ENCODE measurements around the gene MBNL2.

- TF ChIP-seq POLR2A (IDR thresholded peaks at IDR 0.05; ENCODE audit: low read depth, low read length) (no peak), TAF1 (IDR thresholded peaks at IDR 0.05; ENCODE audit: borderline replicate concordance, low read depth, low read length) (no peak)
Measured at GRCh38 chr13:97257800-97258799, 36.0 kb downstream of the MBNL2 start.
